Activated CD8-positive, alpha-beta T cell treated with anti-CD3 and anti-CD28 coated beads for 36 hours (primary cell): Measurements from ENCODE around the gene AMT. TPM values are rescaled to one million over a fixed set of nuclear protein-coding genes. Genes with fewer than 3 reads are reported as not detected.

Source experiments
- ATAC-seq: fragments of 200-7000 bp; cut with Tn5 transposase; one replicate; pipeline ENCODE4 v1.10.0; 2021; ENCODE audit warnings: mild to moderate bottlenecking, moderate library complexity
- CTCF ChIA-PET: fragments of 350-600 bp; sonication (Branson Sonifier 250); formaldehyde crosslinking; loops from one replicate; lab custom pipeline; 2021; ENCODE audit warnings: antibody characterized with exemption; lab: Charles Lee
- POLR2A ChIA-PET: fragments of 350-600 bp; sonication (Branson Sonifier 250); formaldehyde crosslinking; loops from one replicate; lab custom pipeline; 2021; ENCODE audit warnings: antibody characterized with exemption; lab: Charles Lee
- DNase-seq: peaks from one replicate; pipeline ENCODE4 v3.0.0-alpha.2; 2020
- H3K27ac Mint-ChIP-seq: one replicate; pipeline ENCODE4 v1.8.0; 2021; ENCODE audit warnings: mild to moderate bottlenecking, mixed read lengths
- H3K27me3 Mint-ChIP-seq: one replicate; pipeline ENCODE4 v1.8.0; 2021; ENCODE audit warnings: mixed read lengths
- H3K36me3 Mint-ChIP-seq: one replicate; pipeline ENCODE4 v1.8.0; 2021; ENCODE audit warnings: low read depth, mixed read lengths
- H3K4me1 Mint-ChIP-seq: one replicate; pipeline ENCODE4 v1.8.0; 2021; ENCODE audit warnings: low read depth, mixed read lengths
- H3K4me3 Mint-ChIP-seq: one replicate; pipeline ENCODE4 v1.8.0; 2021; ENCODE audit warnings: mild to moderate bottlenecking, moderate library complexity, mixed read lengths
- H3K9me3 Mint-ChIP-seq: one replicate; pipeline ENCODE4 v1.8.0; 2021; ENCODE audit warnings: mixed read lengths
- CTCF ChIP-seq: fragments of 200-600 bp; IDR thresholded peaks from one replicate; pipeline ENCODE4 v1.8.0; 2022; ENCODE audit warnings: antibody characterized with exemption, mild to moderate bottlenecking
- intact Hi-C: fragments of 100-400 bp; cut with micrococcal nuclease; formaldehyde crosslinking; loops from one replicate; pipeline ENCODE4 v1.10.0; 2022
- total RNA-seq, 2 experiments: library from RNA; stranded (reverse); gene quantifications; one replicate each; pipeline ENCODE4 v1.2.3, GENCODE V29; 2021

Gene AMT
- total RNA-seq, 2 experiments from 2014 or later, result 2.5 to 4.4 TPM

GRCh38 chr3:49411968-49412631 lies 10.2 kb downstream of the AMT start, which contains the start of the genes RHOA and TCTA:
Gene RHOA, minus strand, starts transcription at chr3:49411976. Its CDS starts 36,387 bp downstream, at chr3:49375589.
Gene TCTA, plus strand, starts transcription at chr3:49412423. Its CDS starts 4 bp downstream, at chr3:49412427.
- Mint-ChIP-seq H3K4me1 (peaks cover 64% of the 10 kb centered on the region), H3K27ac (peak within 1 kb of the TSS; percentile 94), H3K36me3 (peaks cover 55% of the 10 kb centered on the region), H3K27me3 (no peaks in the 10 kb centered on the region), H3K9me3 (no peaks in the 10 kb centered on the region), H3K4me3 (peak within 1 kb of the TSS; percentile 89)
- TF ChIP-seq CTCF, result no peak
- intact Hi-C loops, result loop anchor here (1.0 kb wide), 1 partner anchor 72 kb away; the partner anchor contains the start of gene USP4
- POLR2A ChIA-PET, result interaction anchor here (0.5 to 3.9 kb wide), 19 partner anchors 9 to 320 kb away, joined by 3 to 37 read pairs (median 4); partner anchors contain the start of genes GPX1, NICN1, QRICH1 and USP4
- CTCF ChIA-PET, result interaction anchor here (1.0 to 5.0 kb wide), 3 partner anchors 17 to 72 kb away, joined by 3 to 31 read pairs (median 14); partner anchors contain the start of genes NICN1 and USP4
- DNase-seq (peak; percentile 99), ATAC-seq (peak; percentile 87)

DNA sequence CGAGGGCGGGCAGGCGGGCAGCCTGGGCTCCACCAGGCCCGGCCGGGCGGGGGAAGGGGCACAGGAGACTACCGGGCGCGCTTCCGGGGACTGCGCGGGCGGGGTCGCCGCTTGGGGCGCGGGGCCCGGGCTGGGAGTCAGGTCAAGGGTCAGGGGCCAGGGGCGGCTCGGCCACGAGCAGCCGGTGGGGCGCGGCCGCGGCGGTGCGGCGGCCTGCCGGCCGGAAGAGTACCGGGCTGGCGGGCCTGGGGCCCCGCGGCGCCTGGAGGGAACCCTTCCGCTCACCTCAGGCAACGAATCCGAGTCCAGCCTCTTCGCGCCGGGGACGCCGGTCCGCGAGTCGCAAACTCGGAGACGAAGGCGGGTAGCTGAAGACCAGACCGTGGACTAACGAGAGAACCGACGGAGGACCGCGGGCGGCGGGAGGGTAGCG lies 10.7 kb downstream of the AMT start:
- H3K4me1 Mint-ChIP-seq, result peaks cover 63% of the 10 kb centered on the region
- H3K9me3 Mint-ChIP-seq, result no peaks in the 10 kb centered on the region
- intact Hi-C loops, result no loop called here
- ChIA-PET POLR2A (interaction anchor here (0.7 to 3.9 kb wide), 12 partner anchors 9 to 268 kb away, joined by 3 to 37 read pairs (median 5); partner anchors contain the start of genes GPX1, NICN1 and USP4), CTCF (interaction anchor here (1.0 to 5.0 kb wide), 3 partner anchors 17 to 72 kb away, joined by 3 to 31 read pairs (median 14); partner anchors contain the start of genes NICN1 and USP4)
- TF ChIP-seq CTCF, result no peak
- H3K36me3 Mint-ChIP-seq, result peaks cover 52% of the 10 kb centered on the region
- H3K4me3 Mint-ChIP-seq, result peak overlapping the region; percentile 89
- H3K27me3 Mint-ChIP-seq, result no peaks in the 10 kb centered on the region
- peak; percentile 8 for ATAC-seq
- peak overlapping the region; percentile 94 for H3K27ac Mint-ChIP-seq
- DNase-seq, result peak; percentile 61

- Mint-ChIP-seq H3K4me1 (peaks cover 62% of the 10 kb centered on the region), H3K4me3 (peak overlapping the region; percentile 89)
- CTCF ChIA-PET, result interaction anchor here (5.0 kb wide), 1 partner anchor 71 kb away, joined by 31 read pairs; the partner anchor contains the start of gene USP4
Observed at GRCh38 chr3:49410846-49411534, 11.3 kb downstream of the AMT start.

More at GRCh38 chr3:49410846-49411534, 11.3 kb downstream of the AMT start:
- Mint-ChIP-seq H3K36me3 (peaks cover 51% of the 10 kb centered on the region), H3K27ac (peak overlapping the region; percentile 94), H3K27me3 (no peaks in the 10 kb centered on the region), H3K9me3 (no peaks in the 10 kb centered on the region)
- DNase-seq (no peak), ATAC-seq (no peak)
- intact Hi-C loops, result no loop called here
- POLR2A ChIA-PET, result interaction anchor here (0.7 to 3.9 kb wide), 10 partner anchors 10 to 268 kb away, joined by 3 to 37 read pairs (median 5); partner anchors contain the start of genes GPX1, NICN1 and USP4
- no peak for TF ChIP-seq CTCF
